GM12878 (cell line): ENCODE measurements around the gene BCR. TPM values are rescaled to one million over a fixed set of nuclear protein-coding genes. Genes with fewer than 3 reads are reported as not detected.

Source experiments
- ATAC-seq: fragments of 200-7000 bp; cut with Tn5 transposase; 3 replicates; pipeline ENCODE4 v1.9.1; 2020; ENCODE audit warnings: mild to moderate bottlenecking, moderate library complexity
- BruUV-seq: library from RNA; stranded (reverse); fragments of 400-500 nt; replicated peaks from 2 replicates; lab custom pipeline; 2021; lab: Mats Ljungman, UMichigan
- CTCF ChIA-PET: fragments of 300-600 bp; sonication (Branson Sonifier 250); formaldehyde crosslinking; extraction: SDS; loops from one replicate; lab custom pipeline; 2021; ENCODE audit warnings: inconsistent platforms; lab: Yijun Ruan, JAX
- POLR2A ChIA-PET: fragments of 350-600 bp; formaldehyde crosslinking; extraction: SDS; loops from one replicate; lab custom pipeline; 2021; ENCODE audit warnings: inconsistent platforms; lab: Charles Lee
- RAD21 ChIA-PET: fragments of 300-600 bp; sonication (Branson Sonifier 250); formaldehyde crosslinking; loops from one replicate; lab custom pipeline; 2023; ENCODE audit warnings: antibody characterized with exemption; ENCODE audit not compliant: unreplicated experiment; lab: Charles Lee
- SMC1A ChIA-PET: fragments of 300-600 bp; sonication (Branson Sonifier 250); formaldehyde crosslinking; loops from one replicate; lab custom pipeline; 2023; ENCODE audit not compliant: unreplicated experiment, uncharacterized antibody; lab: Charles Lee
- DNase-seq: peaks from one replicate; pipeline ENCODE4 v3.0.0-alpha.2; 2011; ENCODE audit warnings: low read depth, low spot score
- FAIRE-seq: peaks from 3 replicates; lab custom pipeline; 2011; peaks lifted over from hg19 to GRCh38; lab: Jason Lieb, UNC
- H2AFZ ChIP-seq: 2 replicates; pipeline ENCODE4 v1.6.0; 2011; ENCODE audit warnings: low read depth, low read length, control low read depth; ENCODE audit not compliant: control insufficient read depth
- H3K27ac ChIP-seq: 2 replicates; pipeline ENCODE4 v1.5.1; 2011; ENCODE audit warnings: control low read depth; ENCODE audit not compliant: control insufficient read depth, insufficient read depth
- H3K27me3 ChIP-seq, 2 experiments: replicated peaks in 1 of 2; 2 replicates each; pipeline versions ENCODE4 v1.6.0 to v1.6.1; 2011; ENCODE audit warnings: low read length in 1 of 2; ENCODE audit not compliant: control insufficient read depth in 2 of 2, insufficient read depth in 2 of 2
- H3K36me3 ChIP-seq, 2 experiments: 2 replicates each; pipeline ENCODE4 v1.5.1; 2011; ENCODE audit warnings: low read length in 1 of 2; ENCODE audit not compliant: control insufficient read depth in 2 of 2, insufficient read depth in 2 of 2
- H3K4me1 ChIP-seq: 2 replicates; pipeline ENCODE4 v1.6.1; 2011; ENCODE audit warnings: mild to moderate bottlenecking, low read length, moderate library complexity, mixed read lengths; ENCODE audit not compliant: control insufficient read depth, insufficient read depth
- H3K4me2 ChIP-seq: 2 replicates; pipeline ENCODE4 v1.6.0; 2011; ENCODE audit warnings: control low read depth; ENCODE audit not compliant: control insufficient read depth, insufficient read depth
- H3K4me3 ChIP-seq: fragments of 200-600 bp; sonication (generic); 2 replicates; pipeline ENCODE4 v1.5.1; 2016
- H3K79me2 ChIP-seq: 2 replicates; pipeline ENCODE4 v1.6.0; 2011; ENCODE audit warnings: low read length; ENCODE audit not compliant: control insufficient read depth, insufficient read depth
- H3K9ac ChIP-seq: 2 replicates; pipeline ENCODE4 v1.8.0; 2011; ENCODE audit warnings: low read length, control low read depth, mixed read lengths; ENCODE audit not compliant: control insufficient read depth, insufficient read depth
- H3K9me3 ChIP-seq: replicated peaks from 3 replicates; pipeline ENCODE4 v1.5.1; 2011; ENCODE audit warnings: mild to moderate bottlenecking, low read length; ENCODE audit not compliant: control insufficient read depth, insufficient read depth
- H4K20me1 ChIP-seq: 2 replicates; pipeline ENCODE4 v1.6.0; 2011; ENCODE audit not compliant: control insufficient read depth, insufficient read depth
- ASH2L ChIP-seq: fragments of 300-600, 200-600 bp; sonication (generic); IDR thresholded peaks from 2 replicates; pipeline ENCODE4 v1.6.1; 2017; ENCODE audit warnings: low read depth, mild to moderate bottlenecking, borderline replicate concordance
- BCL11A ChIP-seq: IDR thresholded peaks from 2 replicates; pipeline ENCODE4 v1.6.1; 2011; ENCODE audit warnings: low read depth, low read length
- CEBPB ChIP-seq, 2 experiments: fragments of 150-350 bp in 1 of 2; IDR thresholded peaks; 2 replicates each; pipeline ENCODE4 v1.6.1; 2012 to 2014; ENCODE audit warnings: low read depth in 2 of 2, low read length in 2 of 2, borderline replicate concordance in 1 of 2, inconsistent platforms in 1 of 2
- EP300 ChIP-seq, 2 experiments: fragments of 150-350 bp in 1 of 2; IDR thresholded peaks; 2 replicates each; pipeline ENCODE4 v1.6.1; 2011 to 2012; ENCODE audit warnings: low read depth in 2 of 2, low read length in 2 of 2, borderline replicate concordance in 1 of 2, improper control_type of control experiment in 1 of 2, inconsistent platforms in 1 of 2; ENCODE audit not compliant: control insufficient read depth in 1 of 2
- FOS ChIP-seq: IDR thresholded peaks from 3 replicates; pipeline ENCODE4 v1.6.1; 2011; ENCODE audit warnings: borderline replicate concordance; ENCODE audit not compliant: insufficient read length; ENCODE audit errors: extremely low read depth
- FOXM1 ChIP-seq: IDR thresholded peaks from 2 replicates; pipeline ENCODE4 v1.6.1; 2012; ENCODE audit warnings: low read depth, mild to moderate bottlenecking, inconsistent platforms, low read length, moderate library complexity
- JUNB ChIP-seq: IDR thresholded peaks from 2 replicates; pipeline ENCODE4 v1.6.1; 2016; ENCODE audit warnings: antibody characterized with exemption, mild to moderate bottlenecking
- MEF2A ChIP-seq: IDR thresholded peaks from 2 replicates; pipeline ENCODE4 v1.6.1; 2011; ENCODE audit warnings: low read depth, mild to moderate bottlenecking, low read length, moderate library complexity; ENCODE audit not compliant: insufficient read depth
- MLLT1 ChIP-seq: fragments of 450-650 bp; IDR thresholded peaks from 2 replicates; pipeline ENCODE4 v1.6.1; 2016; ENCODE audit warnings: mild to moderate bottlenecking
- PBX3 ChIP-seq: IDR thresholded peaks from 2 replicates; pipeline ENCODE4 v1.6.1; 2011; ENCODE audit warnings: mild to moderate bottlenecking, low read depth, low read length, moderate library complexity; ENCODE audit not compliant: insufficient replicate concordance
- RAD51 ChIP-seq: fragments of 450-650 bp; IDR thresholded peaks from 2 replicates; pipeline ENCODE4 v1.6.1; 2016; ENCODE audit warnings: moderate library complexity, mild to moderate bottlenecking, inconsistent platforms
- SMAD5 ChIP-seq: IDR thresholded peaks from 2 replicates; pipeline ENCODE4 v1.6.1; 2016; ENCODE audit warnings: antibody characterized with exemption, low read depth
- TBL1XR1 ChIP-seq: IDR thresholded peaks from 2 replicates; pipeline ENCODE4 v1.6.1; 2012; ENCODE audit warnings: low read depth, low read length, improper control_type of control experiment
- USF1 ChIP-seq: IDR thresholded peaks from 2 replicates; pipeline ENCODE4 v1.6.1; 2011; ENCODE audit warnings: borderline replicate concordance, low read depth, mild to moderate bottlenecking, moderate library complexity, mixed read lengths, low read length; ENCODE audit not compliant: insufficient read depth; ENCODE audit errors: extremely low read length
- WGBS: methylation state at CpG from one replicate; pipeline ENCODE4 v1.1.6; 2016; ENCODE audit warnings: low lambda C conversion rate; ENCODE audit not compliant: insufficient replicate concordance, insufficient coverage; ENCODE audit errors: missing lambda C conversion rate; 5-methylcytosine and 5-hydroxymethylcytosine counted together
- in situ Hi-C: fragments of 300-500 bp; cut with MboI; formaldehyde crosslinking; loops from 9 replicates; pipeline ENCODE4 v1.14.3; 2018; ENCODE audit warnings: mixed read lengths
- intact Hi-C: fragments of 100-400 bp; cut with micrococcal nuclease; formaldehyde crosslinking; loops from one replicate; pipeline ENCODE4 v1.14.2; 2022; ENCODE audit not compliant: unreplicated experiment
- polyA plus RNA-seq, 11 experiments: library from polyadenylated mRNA; depleted of rRNA in 4 of 11; unstranded in 6 of 11; stranded (reverse) in 5 of 11; fragments of >200 nt; fragmentation: Nextera tagmentation in 4 of 11; fragmentation: Illumina TruSeq in 1 of 11; extraction: Ambion mirVana in 4 of 11; extraction: Trizol in 1 of 11; gene quantifications; 1 replicate in 1 of 11; 2 replicates in 10 of 11; pipeline versions ENCODE4 v1.2.1 to v1.2.3, GENCODE V29; 2011 to 2016; ENCODE audit warnings: inconsistent platforms in 2 of 11, missing spikeins in 2 of 11, low read depth in 1 of 11
- total RNA-seq, 4 experiments: library from RNA; depleted of rRNA in 3 of 4; stranded (reverse); fragments of >200 nt in 3 of 4; fragmentation: Illumina TruSeq in 1 of 4; extraction: Trizol in 1 of 4; gene quantifications; 2 replicates each; pipeline versions ENCODE4 v1.2.1 to v1.2.3, GENCODE V29; 2013 to 2021

BCR gene
- total and polyA plus RNA-seq, 10 of the 15 experiments (the other 5 are each of a cell fraction or from before 2014, with no cell fraction given), result 1.7 to 64.7 (median 18.4) TPM

GRCh38 chr22:23262518-23263332, 82.4 kb downstream of the BCR start:
- H3K4me1 ChIP-seq, result peaks cover 7% of the 10 kb centered on the region
- POLR2A ChIA-PET, result no interaction called here
- TF ChIP-seq SMAD5 (no peak), FOXM1 (no peak), PBX3 (no peak), BCL11A (no peak), JUNB (no peak), MLLT1 (no peak), RAD51 (no peak), CEBPB (IDR thresholded peaks at IDR 0.05; ENCODE audit: borderline replicate concordance in 1 of 2, low read depth in 2 of 2, low read length in 2 of 2) (no peak), USF1 (no peak), ASH2L (no peak), MEF2A (no peak), FOS (no peak), TBL1XR1 (no peak), EP300 (IDR thresholded peaks at IDR 0.05; ENCODE audit: borderline replicate concordance in 1 of 2, control insufficient read depth in 1 of 2, low read depth in 2 of 2, low read length in 2 of 2) (no peak)
- TF ChIP-seq, all 136 proteins: peak for 0
- no peak overlapping the region for H3K9ac ChIP-seq
- H3K27ac ChIP-seq, result no peak overlapping the region
- H3K4me3 ChIP-seq, result no peak overlapping the region
- RAD21 ChIA-PET, result no interaction called here
- no peaks in the 10 kb centered on the region for H3K79me2 ChIP-seq
- BruUV-seq, result no TSS peak
- no peaks in the 10 kb centered on the region for H3K27me3 ChIP-seq
- in situ Hi-C loops (no loop called here), intact Hi-C loops (no loop called here)
- no peak overlapping the region for H3K4me2 ChIP-seq
- DNase-seq, result no peak
- CTCF ChIA-PET, result interaction anchor here (0.9 kb wide), 1 partner anchor 35 kb away, joined by 3 read pairs; no protein-coding TSS in a partner anchor
- H2AFZ ChIP-seq, result no peak overlapping the region
- no peaks in the 10 kb centered on the region for H4K20me1 ChIP-seq
- SMC1A ChIA-PET, result no interaction called here
- H3K36me3 ChIP-seq, result peaks cover 3 to 44% of the 10 kb centered on the region in 2 experiments; a peak in 3 of 4 replicates
- no peak for FAIRE-seq
- H3K9me3 ChIP-seq, result no peaks in the 10 kb centered on the region
- no peak for ATAC-seq
- WGBS, result 85% methylated on average over 32 of the region's 60 CpGs
